ENCODE results near the gene CLEC9A.

GRCh38 chr12:10075451-10075850 is 45.0 kb downstream of the CLEC9A start:
- TF ChIP-seq REST (IDR thresholded peaks at IDR 0.05) (no peak), CTCF (IDR thresholded peaks at IDR 0.05; ENCODE audit: low read depth, low read length, missing input control) (no peak), JUND (IDR thresholded peaks at IDR 0.05) (no peak)
